HG03521 (cell line): Measurements from ENCODE around the gene SECTM1.
"Not testable (repeated sequence)": the region's sequence is repeated elsewhere in the genome, so short reads cannot be mapped to it uniquely, and the experiment has no call there.

Experiments
- ATAC-seq: cut with Tn5 transposase; IDR thresholded peaks from one replicate; pipeline ENCODE4 v1.9.1; 2021; ENCODE audit warnings: mild to moderate bottlenecking, moderate library complexity; ENCODE audit not compliant: unreplicated experiment

Gene SECTM1

GRCh38 chr17:82370471-82371332, 37.1 kb upstream of the SECTM1 start:
- ATAC-seq = no peak

- no peak for ATAC-seq
These were observed 35.6 kb upstream of the SECTM1 start for GRCh38 chr17:82369211-82369610.

DNA sequence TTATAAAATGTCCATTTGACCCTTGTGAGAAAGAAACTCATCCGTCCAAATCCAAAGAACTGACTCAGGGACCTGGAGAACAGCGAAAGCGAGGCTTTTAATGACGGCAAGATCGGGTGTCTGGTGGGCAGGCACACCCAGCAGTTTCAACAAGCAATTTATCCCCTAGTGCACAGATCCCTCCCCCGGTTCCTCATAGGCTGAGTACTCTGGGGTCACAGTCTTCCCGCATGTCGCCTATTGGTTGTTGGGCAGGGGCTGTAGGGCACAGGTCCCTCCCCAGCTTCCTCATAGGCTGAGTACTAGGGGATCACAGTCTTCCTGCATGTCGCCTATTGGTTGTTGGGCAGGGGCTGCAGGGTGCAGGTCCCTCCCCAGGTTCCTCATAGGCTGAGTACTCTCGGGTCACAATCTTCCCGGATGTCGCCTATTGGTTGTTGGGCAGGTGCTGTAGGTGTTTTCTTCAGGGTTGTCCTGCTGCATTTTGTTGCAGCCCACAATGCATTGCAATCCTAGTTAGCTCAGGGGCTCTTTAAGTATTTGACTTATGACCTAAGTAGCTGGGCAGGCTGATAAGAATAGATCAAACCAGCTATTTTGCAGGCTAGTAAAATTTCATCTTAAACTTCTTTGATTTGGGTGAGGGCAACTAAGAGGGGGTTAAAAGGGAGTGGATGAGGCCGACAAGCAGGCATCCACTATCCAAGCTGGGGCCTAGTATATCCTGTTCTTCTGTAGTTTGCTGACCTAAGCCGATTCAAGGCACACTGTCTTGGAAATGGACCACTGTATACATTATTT, 34.4 kb upstream of the SECTM1 start:
- no peak for ATAC-seq

- no peak for ATAC-seq
These were observed 33.2 kb upstream of the SECTM1 start for GRCh38 chr17:82366749-82367148.

DNA sequence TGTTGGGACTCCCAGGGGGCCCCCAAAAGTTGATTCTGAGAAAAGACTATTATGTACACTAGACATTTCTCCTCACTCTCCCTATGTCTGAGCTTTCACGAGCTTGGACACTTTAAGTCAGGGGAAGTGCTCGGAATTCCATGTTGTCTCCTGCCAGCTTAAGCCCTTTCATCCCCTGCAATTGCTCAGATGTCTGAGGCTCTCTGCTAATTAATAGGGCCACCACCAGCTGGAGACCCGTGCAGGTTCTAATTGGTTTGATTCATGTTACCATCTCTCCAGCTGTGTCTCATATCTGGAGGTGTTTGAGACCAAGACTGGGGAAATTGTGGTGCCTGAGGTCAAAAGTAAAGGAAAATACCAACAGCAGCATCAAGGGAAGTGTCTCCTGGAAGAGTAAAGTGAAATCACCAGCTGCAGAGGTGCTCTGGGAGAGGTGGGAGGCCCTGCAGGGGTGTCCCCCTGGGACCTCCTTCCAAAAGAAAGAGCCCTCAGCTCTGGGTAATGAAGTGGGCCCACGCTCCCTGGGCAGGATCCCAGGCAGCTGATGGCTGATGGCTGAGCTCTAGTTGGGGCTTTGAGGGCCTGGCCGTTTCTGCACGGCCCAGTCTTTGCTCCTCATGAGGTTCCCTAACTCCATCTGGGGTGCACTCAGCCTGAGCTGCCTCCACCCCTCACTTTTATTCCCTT, 32.2 kb upstream of the SECTM1 start:
- no peak for ATAC-seq

DNA sequence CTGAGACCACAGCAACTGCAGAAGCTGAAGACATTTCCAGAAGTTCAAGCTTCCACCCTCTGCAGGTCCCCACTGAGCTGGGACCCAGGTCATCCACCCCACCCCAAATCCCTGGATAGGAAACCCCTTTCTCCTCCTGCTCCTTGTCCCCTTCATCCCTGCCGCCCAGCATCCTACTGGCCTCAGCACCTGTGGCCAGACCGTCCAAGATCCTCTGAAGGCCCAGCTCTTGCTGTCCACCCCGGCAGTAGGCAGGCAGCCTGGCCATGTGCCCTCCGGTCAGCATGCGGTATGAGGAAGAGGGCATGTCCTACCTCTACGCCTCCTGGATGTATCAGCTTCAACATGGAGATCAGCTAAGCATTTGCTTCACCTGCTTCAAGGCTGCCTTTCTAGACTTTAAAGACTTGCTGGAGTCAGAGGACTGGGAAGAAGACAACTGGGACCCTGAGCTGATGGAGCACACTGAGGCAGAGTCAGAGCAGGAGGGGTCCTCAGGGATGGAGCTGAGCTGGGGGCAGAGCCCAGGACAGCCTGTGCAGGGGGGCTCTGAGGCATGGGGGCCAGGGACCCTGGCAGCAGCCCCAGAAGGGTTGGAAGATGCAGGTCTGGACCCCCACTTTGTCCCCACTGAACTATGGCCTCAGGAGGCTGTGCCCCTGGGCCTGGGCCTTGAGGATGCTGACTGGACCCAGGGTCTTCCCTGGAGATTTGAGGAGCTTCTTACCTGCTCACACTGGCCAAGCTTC, 28.5 kb upstream of the SECTM1 start:
- no peak for ATAC-seq

DNA sequence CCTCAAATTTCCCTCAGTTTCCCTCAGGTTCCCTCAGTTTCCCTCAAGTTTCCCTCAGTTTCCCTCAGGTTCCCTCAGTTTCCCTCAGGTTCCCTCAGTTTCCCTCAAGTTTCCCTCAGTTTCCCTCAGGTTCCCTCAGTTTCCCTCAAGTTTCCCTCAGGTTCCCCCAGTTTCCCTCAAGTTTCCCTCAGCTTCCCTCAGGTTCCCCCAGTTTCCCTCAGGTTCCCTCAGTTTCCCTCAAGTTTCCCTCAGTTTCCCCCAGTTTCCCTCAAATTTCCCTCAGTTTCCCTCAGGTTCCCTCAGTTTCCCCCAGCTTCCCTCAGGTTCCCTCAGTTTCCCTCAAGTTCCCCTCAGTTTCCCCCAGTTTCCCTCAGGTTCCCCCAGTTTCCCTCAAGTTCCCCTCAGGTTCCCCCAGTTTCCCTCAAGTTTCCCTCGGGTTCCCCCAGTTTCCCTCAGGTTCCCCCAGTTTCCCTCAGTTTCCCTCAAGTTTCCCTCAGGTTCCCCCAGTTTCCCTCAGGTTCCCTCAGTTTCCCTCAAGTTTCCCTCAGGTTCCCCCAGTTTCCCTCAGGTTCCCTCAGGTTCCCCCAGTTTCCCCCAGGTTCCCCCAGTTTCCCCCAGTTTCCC, 26.0 kb upstream of the SECTM1 start:
- ATAC-seq = not testable (repeated sequence)

DNA sequence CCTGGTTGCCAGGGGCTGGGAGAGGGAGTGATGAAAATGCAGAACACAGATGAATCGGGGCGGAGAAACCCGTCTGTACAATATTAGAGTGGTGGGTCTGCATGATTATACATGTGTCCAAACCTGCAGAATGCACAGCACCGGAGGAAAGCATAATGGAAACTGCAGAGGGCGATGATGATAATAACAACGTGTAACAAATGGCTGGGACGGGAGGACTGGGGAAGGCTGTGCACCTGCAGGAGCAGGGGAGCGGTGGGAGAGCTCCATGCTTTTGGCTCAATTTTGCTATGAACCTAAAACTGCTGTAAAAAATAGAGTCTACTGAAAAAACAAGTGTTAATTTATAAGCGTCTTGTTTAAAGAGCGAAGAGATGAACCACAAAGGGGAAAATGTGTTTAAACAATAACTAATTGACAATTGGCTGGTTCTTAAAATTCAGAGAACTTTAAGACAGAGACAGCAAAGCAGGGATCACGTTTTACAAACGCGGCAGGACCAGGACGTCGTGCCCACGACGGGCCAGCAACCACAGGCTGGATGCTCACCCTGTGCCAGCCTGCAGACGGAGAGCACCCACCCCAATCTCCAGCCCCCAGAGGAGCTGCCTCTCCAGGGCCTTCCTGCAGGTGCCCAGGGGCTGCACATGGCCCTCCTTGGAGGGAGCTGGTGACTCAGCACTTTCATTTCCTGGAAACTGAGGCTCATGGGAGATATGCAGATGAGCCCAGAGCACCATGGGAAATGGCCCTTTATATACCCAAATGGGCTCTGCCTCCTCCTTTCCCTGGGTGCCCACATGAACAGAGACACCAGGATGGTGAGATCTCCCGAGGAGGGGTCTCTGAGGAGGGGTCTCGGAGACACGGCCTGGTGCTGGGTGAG, 25.1 kb upstream of the SECTM1 start, which contains the start of gene TEX19:
TSS of gene TEX19 (plus strand) at position 783 of the 886 bp plus-strand sequence. CDS start 2,904 bp downstream, outside the sequence.
- ATAC-seq = no peak

DNA sequence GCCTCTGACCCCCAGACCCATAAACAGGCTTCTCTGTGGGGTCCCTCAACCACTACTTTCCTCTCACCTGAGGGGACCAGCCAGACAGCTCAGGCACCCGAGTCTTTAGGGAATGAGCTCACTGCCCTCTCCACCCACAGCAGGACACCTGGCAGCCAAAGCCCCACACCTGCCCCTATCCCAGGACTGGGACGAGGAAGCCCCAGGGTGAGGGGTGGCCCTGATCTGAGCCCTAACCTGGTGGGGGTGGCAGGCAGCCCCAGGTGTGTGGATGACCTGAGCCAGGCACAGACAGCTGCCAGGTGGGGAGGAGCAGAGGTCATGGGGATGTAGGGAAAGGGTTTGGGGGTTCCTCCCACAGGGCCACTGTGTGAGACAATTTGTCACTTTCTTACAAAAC, 23.8 kb upstream of the SECTM1 start:
- no peak for ATAC-seq

- ATAC-seq = no peak
These were observed 23.3 kb upstream of the SECTM1 start for GRCh38 chr17:82356845-82357355.

DNA sequence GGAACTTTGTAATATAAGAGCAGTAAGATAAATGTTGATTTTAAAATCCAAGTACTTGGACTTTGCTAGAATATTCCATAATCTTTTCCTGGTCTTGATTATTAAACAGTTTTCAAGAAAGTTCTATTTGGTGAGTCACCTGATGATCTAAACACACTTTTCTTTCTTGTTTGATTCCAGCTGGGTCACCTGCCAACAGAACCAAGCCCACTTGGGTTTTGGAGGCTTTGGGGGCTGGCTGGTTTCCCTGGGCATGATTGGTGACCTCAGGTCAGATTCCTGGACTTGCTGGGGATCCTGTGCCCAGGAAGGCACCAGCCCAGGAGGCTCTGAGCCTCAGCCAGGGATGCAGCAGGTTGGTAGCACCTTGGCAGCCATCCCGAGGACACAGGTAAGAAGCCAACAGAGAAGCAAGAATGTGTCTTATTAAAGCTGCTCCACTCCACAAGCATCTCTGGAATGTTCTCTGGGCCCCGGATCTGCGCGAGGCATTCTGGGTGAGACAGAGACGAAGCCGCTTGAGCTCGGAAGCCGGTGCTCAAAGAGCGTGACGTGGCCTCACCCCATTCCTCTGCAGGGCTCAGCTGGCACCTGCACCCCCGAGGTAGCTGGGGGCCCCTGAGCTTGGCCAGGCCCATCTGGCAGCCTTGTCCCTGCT, 22.3 kb upstream of the SECTM1 start:
- no peak for ATAC-seq

DNA sequence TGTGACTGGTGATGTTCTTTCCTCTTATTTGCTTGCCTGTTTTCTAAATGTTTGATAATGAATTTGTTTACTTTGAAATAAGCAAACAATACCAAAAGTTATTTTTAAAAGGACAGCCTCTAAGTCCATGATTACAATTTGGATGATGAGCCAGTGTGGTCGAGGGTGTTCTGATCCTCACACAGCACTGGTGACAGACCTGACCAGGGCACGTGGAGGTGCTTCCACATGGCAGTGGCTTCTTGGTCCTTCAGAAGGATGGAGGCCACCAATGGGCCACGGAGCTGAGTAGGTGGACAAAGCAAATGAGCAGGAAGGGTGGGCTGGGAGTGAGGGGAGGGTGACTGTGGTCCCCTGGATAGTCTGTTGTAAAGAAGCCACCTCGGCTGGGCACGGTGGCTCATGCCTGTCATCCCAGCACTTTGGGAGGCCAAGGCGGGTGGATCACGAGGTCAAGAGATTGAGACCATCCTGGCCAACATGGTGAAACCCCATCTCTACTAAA, 21.3 kb upstream of the SECTM1 start:
- no peak for ATAC-seq

GRCh38 chr17:82353484-82353883, 19.9 kb upstream of the SECTM1 start:
- no peak for ATAC-seq

- no peak for ATAC-seq
These were observed 18.3 kb upstream of the SECTM1 start for GRCh38 chr17:82351713-82352488.

GRCh38 chr17:82351254-82351712, 17.7 kb upstream of the SECTM1 start:
- ATAC-seq = no peak

GRCh38 chr17:82350182-82351030, 16.8 kb upstream of the SECTM1 start:
- ATAC-seq = no peak
